ENCODE measurements around the gene ERICH2.

ERICH2 gene

GRCh38 chr2:170783549-170783948 lies 13.4 kb downstream of the ERICH2 start:
- Histone ChIP-seq H3K27ac (ENCODE audit: low read depth, low read length, severe bottlenecking) (no peak overlapping the region), H3K4me1 (ENCODE audit: control insufficient read depth, insufficient read depth, low read length, poor library complexity, severe bottlenecking) (no peaks in the 10 kb centered on the region), H3K9me3 (ENCODE audit: control insufficient read depth, low read length) (no peaks in the 10 kb centered on the region), H3K4me3 (ENCODE audit: extremely low read depth, insufficient read depth, low read length, poor library complexity, severe bottlenecking) (no peak overlapping the region), H3K36me3 (ENCODE audit: control insufficient read depth, insufficient read depth, low read length) (no peaks in the 10 kb centered on the region)
- WGBS, 2 experiments (ENCODE audit: insufficient coverage in 2 of 2): 100% methylated on average over 1 of the region's 1 CpG; no CpG with 5 or more reads in 1 of the 2 experiments

- Histone ChIP-seq H3K27ac (ENCODE audit: low read depth, low read length, severe bottlenecking) (no peak overlapping the region), H3K36me3 (ENCODE audit: control insufficient read depth, insufficient read depth, low read length) (no peaks in the 10 kb centered on the region), H3K4me3 (ENCODE audit: extremely low read depth, insufficient read depth, low read length, poor library complexity, severe bottlenecking) (no peak overlapping the region)
Observed at GRCh38 chr2:170798996-170799395, 28.8 kb downstream of the ERICH2 start.

GRCh38 chr2:170806548-170806947 lies 36.4 kb downstream of the ERICH2 start:
- H3K4me1 ChIP-seq (ENCODE audit: control insufficient read depth, insufficient read depth, low read length, poor library complexity, severe bottlenecking): no peaks in the 10 kb centered on the region
- H3K4me3 ChIP-seq (ENCODE audit: extremely low read depth, insufficient read depth, low read length, poor library complexity, severe bottlenecking): no peak overlapping the region
- 100% methylated on average over 1 of the region's 2 CpGs; no CpG with 5 or more reads in 1 of the 2 experiments for WGBS, 2 experiments (ENCODE audit: insufficient coverage in 2 of 2)
- H3K9me3 ChIP-seq (ENCODE audit: control insufficient read depth, low read length): no peaks in the 10 kb centered on the region
- H3K27ac ChIP-seq (ENCODE audit: low read depth, low read length, severe bottlenecking): no peak overlapping the region
- H3K36me3 ChIP-seq (ENCODE audit: control insufficient read depth, insufficient read depth, low read length): no peaks in the 10 kb centered on the region

More at GRCh38 chr2:170798996-170799395, 28.8 kb downstream of the ERICH2 start:
- no peaks in the 10 kb centered on the region for H3K9me3 ChIP-seq (ENCODE audit: control insufficient read depth, low read length)
- no peaks in the 10 kb centered on the region for H3K4me1 ChIP-seq (ENCODE audit: control insufficient read depth, insufficient read depth, low read length, poor library complexity, severe bottlenecking)

GRCh38 chr2:170812710-170813600 lies 42.8 kb downstream of the ERICH2 start:
- 0 to 4% methylated on average over 5 to 9 of the region's 14 CpGs for WGBS, 2 experiments (ENCODE audit: insufficient coverage in 2 of 2)
- Histone ChIP-seq H3K36me3 (ENCODE audit: control insufficient read depth, insufficient read depth, low read length) (no peaks in the 10 kb centered on the region), H3K27ac (ENCODE audit: low read depth, low read length, severe bottlenecking) (no peak overlapping the region), H3K9me3 (ENCODE audit: control insufficient read depth, low read length) (no peaks in the 10 kb centered on the region), H3K4me1 (ENCODE audit: control insufficient read depth, insufficient read depth, low read length, poor library complexity, severe bottlenecking) (peaks cover 6% of the 10 kb centered on the region), H3K4me3 (ENCODE audit: extremely low read depth, insufficient read depth, low read length, poor library complexity, severe bottlenecking) (peak overlapping the region; percentile 47)

- WGBS, 2 experiments (ENCODE audit: insufficient coverage in 2 of 2): 4 to 5% methylated on average over 14 to 22 of the region's 41 CpGs
- H3K4me1 ChIP-seq (ENCODE audit: control insufficient read depth, insufficient read depth, low read length, poor library complexity, severe bottlenecking): peaks cover 6% of the 10 kb centered on the region
- H3K36me3 ChIP-seq (ENCODE audit: control insufficient read depth, insufficient read depth, low read length): no peaks in the 10 kb centered on the region
- no peak overlapping the region for H3K27ac ChIP-seq (ENCODE audit: low read depth, low read length, severe bottlenecking)
- peak overlapping the region; percentile 47 for H3K4me3 ChIP-seq (ENCODE audit: extremely low read depth, insufficient read depth, low read length, poor library complexity, severe bottlenecking)
- H3K9me3 ChIP-seq (ENCODE audit: control insufficient read depth, low read length): no peaks in the 10 kb centered on the region
Observed at GRCh38 chr2:170813611-170814532, 43.7 kb downstream of the ERICH2 start.

GRCh38 chr2:170814533-170815230 lies 44.5 kb downstream of the ERICH2 start:
- no peaks in the 10 kb centered on the region for H3K36me3 ChIP-seq (ENCODE audit: control insufficient read depth, insufficient read depth, low read length)
- H3K9me3 ChIP-seq (ENCODE audit: control insufficient read depth, low read length): no peaks in the 10 kb centered on the region
- no peak overlapping the region for H3K4me3 ChIP-seq (ENCODE audit: extremely low read depth, insufficient read depth, low read length, poor library complexity, severe bottlenecking)
- H3K27ac ChIP-seq (ENCODE audit: low read depth, low read length, severe bottlenecking): no peak overlapping the region
- WGBS, 2 experiments (ENCODE audit: insufficient coverage in 2 of 2): 43 to 54% methylated on average over 17 to 22 of the region's 31 CpGs
- peaks cover 6% of the 10 kb centered on the region for H3K4me1 ChIP-seq (ENCODE audit: control insufficient read depth, insufficient read depth, low read length, poor library complexity, severe bottlenecking)

- peak overlapping the region; percentile 66 for H3K4me3 ChIP-seq (ENCODE audit: extremely low read depth, insufficient read depth, low read length, poor library complexity, severe bottlenecking)
Observed at GRCh38 chr2:170815311-170815710, 45.1 kb downstream of the ERICH2 start.

GRCh38 chr2:170815746-170816503 lies 45.7 kb downstream of the ERICH2 start:
- Histone ChIP-seq H3K4me1 (ENCODE audit: control insufficient read depth, insufficient read depth, low read length, poor library complexity, severe bottlenecking) (peaks cover 6% of the 10 kb centered on the region), H3K9me3 (ENCODE audit: control insufficient read depth, low read length) (no peaks in the 10 kb centered on the region), H3K27ac (ENCODE audit: low read depth, low read length, severe bottlenecking) (no peak overlapping the region), H3K4me3 (ENCODE audit: extremely low read depth, insufficient read depth, low read length, poor library complexity, severe bottlenecking) (peak overlapping the region; percentile 66), H3K36me3 (ENCODE audit: control insufficient read depth, insufficient read depth, low read length) (peaks cover 11% of the 10 kb centered on the region)
- WGBS, 2 experiments (ENCODE audit: insufficient coverage in 2 of 2): 0% methylated on average over 26 to 45 of the region's 52 CpGs

More at GRCh38 chr2:170815311-170815710, 45.1 kb downstream of the ERICH2 start:
- Histone ChIP-seq H3K4me1 (ENCODE audit: control insufficient read depth, insufficient read depth, low read length, poor library complexity, severe bottlenecking) (peaks cover 6% of the 10 kb centered on the region), H3K9me3 (ENCODE audit: control insufficient read depth, low read length) (no peaks in the 10 kb centered on the region), H3K27ac (ENCODE audit: low read depth, low read length, severe bottlenecking) (no peak overlapping the region), H3K36me3 (ENCODE audit: control insufficient read depth, insufficient read depth, low read length) (peaks cover 5% of the 10 kb centered on the region)
- WGBS, 2 experiments (ENCODE audit: insufficient coverage in 2 of 2): 13 to 17% methylated on average over 6 to 13 of the region's 19 CpGs

GRCh38 chr2:170816504-170817092 lies 46.4 kb downstream of the ERICH2 start, which contains the start of gene GAD1:
Gene GAD1, plus strand, starts transcription at chr2:170816887. Its CDS starts 1,705 bp downstream, at chr2:170818592.
- 0% methylated on average over 34 to 38 of the region's 49 CpGs for WGBS, 2 experiments (ENCODE audit: insufficient coverage in 2 of 2)
- H3K27ac ChIP-seq (ENCODE audit: low read depth, low read length, severe bottlenecking): no peak within 1 kb of the TSS
- peak within 1 kb of the TSS; percentile 66 for H3K4me3 ChIP-seq (ENCODE audit: extremely low read depth, insufficient read depth, low read length, poor library complexity, severe bottlenecking)
- H3K4me1 ChIP-seq (ENCODE audit: control insufficient read depth, insufficient read depth, low read length, poor library complexity, severe bottlenecking): peaks cover 6% of the 10 kb centered on the region
- H3K36me3 ChIP-seq (ENCODE audit: control insufficient read depth, insufficient read depth, low read length): peaks cover 17% of the 10 kb centered on the region
- no peaks in the 10 kb centered on the region for H3K9me3 ChIP-seq (ENCODE audit: control insufficient read depth, low read length)

Measured in mesodermal cell (in vitro differentiated cells).